GM23338 (cell line): Measurements from ENCODE around the gene VAV3. TPM values are rescaled to one million over a fixed set of nuclear protein-coding genes. Genes with fewer than 3 reads are reported as not detected.

Experiments
- ATAC-seq: fragments of 200-7000 bp; cut with Tn5 transposase; 3 replicates; pipeline ENCODE4 v1.9.1; 2020
- DNase-seq: peaks from one replicate; pipeline ENCODE4 v3.0.0-alpha.2; 2015; ENCODE audit warnings: low spot score
- H2AFZ ChIP-seq: fragments of 200-600 bp; sonication (generic); 2 replicates; pipeline ENCODE4 v1.8.0; 2016; ENCODE audit warnings: antibody characterized with exemption, mild to moderate bottlenecking, moderate library complexity
- H3F3A ChIP-seq: fragments of 200-600 bp; sonication (generic); replicated peaks from 2 replicates; pipeline ENCODE4 v1.8.0; 2017; ENCODE audit warnings: antibody characterized with exemption, mixed run types, low read depth
- H3K27ac ChIP-seq: fragments of 200-600 bp; sonication (generic); 2 replicates; pipeline ENCODE4 v1.6.1; 2016; ENCODE audit warnings: low read depth
- H3K27me3 ChIP-seq: fragments of 200-600 bp; sonication (generic); 2 replicates; pipeline ENCODE4 v1.8.0; 2016; ENCODE audit warnings: mild to moderate bottlenecking, mixed run types, moderate library complexity; ENCODE audit not compliant: insufficient read depth
- H3K36me3 ChIP-seq: fragments of 200-600 bp; sonication (generic); 2 replicates; pipeline ENCODE4 v1.8.0; 2016; ENCODE audit warnings: mild to moderate bottlenecking; ENCODE audit not compliant: insufficient read depth
- H3K4me1 ChIP-seq: fragments of 200-600 bp; sonication (generic); 2 replicates; pipeline ENCODE4 v1.8.0; 2016; ENCODE audit warnings: mild to moderate bottlenecking, moderate library complexity; ENCODE audit not compliant: insufficient read depth
- H3K4me2 ChIP-seq: fragments of 200-600 bp; sonication (generic); 2 replicates; pipeline ENCODE4 v1.7.1; 2017; ENCODE audit warnings: mixed run types
- H3K4me3 ChIP-seq: fragments of 200-600 bp; sonication (generic); 2 replicates; pipeline ENCODE4 v1.6.1; 2016; ENCODE audit warnings: mixed run types
- H3K79me2 ChIP-seq: fragments of 200-600 bp; sonication (generic); replicated peaks from 2 replicates; pipeline ENCODE4 v1.8.0; 2017; ENCODE audit warnings: mild to moderate bottlenecking; ENCODE audit not compliant: insufficient read depth
- H3K9me2 ChIP-seq: fragments of 200-600 bp; sonication (generic); 2 replicates; pipeline ENCODE4 v1.8.0; 2017; ENCODE audit not compliant: insufficient read depth
- H4K20me1 ChIP-seq: fragments of 200-600 bp; sonication (generic); replicated peaks from 2 replicates; pipeline ENCODE4 v1.8.0; 2017; ENCODE audit warnings: mild to moderate bottlenecking; ENCODE audit not compliant: insufficient read depth
- H3K27ac Mint-ChIP-seq: 2 replicates; pipeline ENCODE4 v1.8.0; 2020; ENCODE audit warnings: inconsistent platforms, mild to moderate bottlenecking, moderate library complexity, mixed read lengths
- H3K27me3 Mint-ChIP-seq: 3 replicates; pipeline ENCODE4 v1.8.0; 2022; ENCODE audit warnings: low read depth, mild to moderate bottlenecking, moderate library complexity, mixed read lengths, inconsistent platforms; ENCODE audit not compliant: insufficient read depth, poor library complexity
- H3K36me3 Mint-ChIP-seq: 3 replicates; pipeline ENCODE4 v1.8.0; 2021; ENCODE audit warnings: low read depth, mild to moderate bottlenecking, inconsistent platforms, moderate library complexity, mixed read lengths
- H3K4me1 Mint-ChIP-seq: 3 replicates; pipeline ENCODE4 v1.8.0; 2020; ENCODE audit warnings: mild to moderate bottlenecking, inconsistent platforms, mixed read lengths
- H3K4me3 Mint-ChIP-seq: 3 replicates; pipeline ENCODE4 v1.8.0; 2021; ENCODE audit warnings: moderate library complexity, mild to moderate bottlenecking, inconsistent platforms, mixed read lengths
- H3K9me3 Mint-ChIP-seq: 3 replicates; pipeline ENCODE4 v1.8.0; 2020; ENCODE audit warnings: moderate library complexity, mild to moderate bottlenecking, inconsistent platforms, mixed read lengths
- CTCF ChIP-seq, 2 experiments: fragments of 200-600 bp in 1 of 2; sonication (generic) in 1 of 2; conservative IDR thresholded peaks; 2 replicates each; pipeline versions ENCODE4 v1.5.1 to v1.6.1; 2016 to 2017; ENCODE audit warnings: antibody characterized with exemption in 2 of 2, low read depth in 2 of 2, mild to moderate bottlenecking in 2 of 2, moderate library complexity in 1 of 2
- ETS1 ChIP-seq: IDR thresholded peaks from 2 replicates; pipeline ENCODE4 v1.6.1; 2016; ENCODE audit warnings: antibody characterized with exemption
- EZH2 ChIP-seq: fragments of 200-600 bp; sonication (generic); IDR thresholded peaks from one replicate; pipeline ENCODE4 v1.8.0; 2017; ENCODE audit warnings: antibody characterized with exemption, mild to moderate bottlenecking, low read depth; ENCODE audit not compliant: unreplicated experiment
- EZH2phosphoT487 ChIP-seq: fragments of 200-600 bp; sonication (generic); IDR thresholded peaks from one replicate; pipeline ENCODE4 v1.8.1; 2018; ENCODE audit warnings: antibody characterized with exemption; ENCODE audit not compliant: unreplicated experiment
- JUNB ChIP-seq: IDR thresholded peaks from one replicate; pipeline ENCODE4 v1.6.1; 2016; ENCODE audit warnings: antibody characterized with exemption; ENCODE audit not compliant: unreplicated experiment
- NANOG ChIP-seq: IDR thresholded peaks from 2 replicates; pipeline ENCODE4 v1.6.1; 2016; ENCODE audit warnings: antibody characterized with exemption, borderline replicate concordance
- POLR2AphosphoS5 ChIP-seq: IDR thresholded peaks from 2 replicates; pipeline ENCODE4 v1.6.1; 2016; ENCODE audit warnings: antibody characterized with exemption, low read depth
- ZNF331 ChIP-seq: fragments of 250-450 bp; sonication (Bioruptor Pico); IDR thresholded peaks from 2 replicates; pipeline ENCODE4 v1.5.0; 2020; ENCODE audit warnings: low read depth, mild to moderate bottlenecking, moderate library complexity
- ZNF462 ChIP-seq: fragments of 250-450 bp; sonication (Bioruptor Pico); IDR thresholded peaks from 2 replicates; pipeline ENCODE4 v1.5.0; 2020; ENCODE audit warnings: mild to moderate bottlenecking, moderate library complexity
- polyA plus RNA-seq: library from polyadenylated mRNA; unstranded; fragments of >200 nt; fragmentation: Nextera tagmentation; extraction: Ambion mirVana; gene quantifications from 2 replicates; pipeline ENCODE4 v1.2.1, GENCODE V29; 2016
- total RNA-seq: library from RNA; depleted of rRNA; stranded (reverse); fragments of >200 nt; shearing (Covaris generic); gene quantifications from 2 replicates; pipeline ENCODE4 v1.2.3, GENCODE V29; 2014
- TF ChIP-seq, protein P1 (sequence below): IDR thresholded peaks from one replicate; pipeline ENCODE4 v1.6.1; 2018; ENCODE audit warnings: antibody characterized with exemption; ENCODE audit not compliant: unreplicated experiment

Gene VAV3
- total and polyA plus RNA-seq, 2 experiments from 2014 or later: 3.0 to 11.3 TPM

- Histone ChIP-seq H4K20me1 (no peaks in the 10 kb centered on the region), H3K27me3 (no peaks in the 10 kb centered on the region), H3K4me3 (no peak overlapping the region), H3K79me2 (peaks cover 5% of the 10 kb centered on the region; the same call in 1 of the 2 replicates), H3K9me2 (no peaks in the 10 kb centered on the region), H3K4me2 (no peak overlapping the region), H3K36me3 (no peaks in the 10 kb centered on the region), H2AFZ (no peak overlapping the region), H3F3A (no peaks in the 10 kb centered on the region), H3K27ac (no peak overlapping the region), H3K4me1 (no peaks in the 10 kb centered on the region)
- Mint-ChIP-seq H3K9me3 (peaks cover 9% of the 10 kb centered on the region; the same call in 2 of the 3 replicates), H3K27ac (no peak overlapping the region), H3K4me1 (peaks cover 22% of the 10 kb centered on the region), H3K27me3 (no peaks in the 10 kb centered on the region), H3K4me3 (no peak overlapping the region), H3K36me3 (peaks cover 10% of the 10 kb centered on the region; the same call in 2 of the 3 replicates)
- ATAC-seq (no peak), DNase-seq (no peak)
- TF ChIP-seq JUNB (no peak), POLR2AphosphoS5 (no peak), ZNF331 (no peak), EZH2phosphoT487 (no peak), NANOG (no peak), EZH2 (no peak), ETS1 (no peak), ZNF462 (CRISPR knock-in tag) (no peak), CTCF (conservative IDR thresholded peaks at IDR 0.05; ENCODE audit: low read depth in 2 of 2) (no peak)
- TF ChIP-seq, protein P1, sequence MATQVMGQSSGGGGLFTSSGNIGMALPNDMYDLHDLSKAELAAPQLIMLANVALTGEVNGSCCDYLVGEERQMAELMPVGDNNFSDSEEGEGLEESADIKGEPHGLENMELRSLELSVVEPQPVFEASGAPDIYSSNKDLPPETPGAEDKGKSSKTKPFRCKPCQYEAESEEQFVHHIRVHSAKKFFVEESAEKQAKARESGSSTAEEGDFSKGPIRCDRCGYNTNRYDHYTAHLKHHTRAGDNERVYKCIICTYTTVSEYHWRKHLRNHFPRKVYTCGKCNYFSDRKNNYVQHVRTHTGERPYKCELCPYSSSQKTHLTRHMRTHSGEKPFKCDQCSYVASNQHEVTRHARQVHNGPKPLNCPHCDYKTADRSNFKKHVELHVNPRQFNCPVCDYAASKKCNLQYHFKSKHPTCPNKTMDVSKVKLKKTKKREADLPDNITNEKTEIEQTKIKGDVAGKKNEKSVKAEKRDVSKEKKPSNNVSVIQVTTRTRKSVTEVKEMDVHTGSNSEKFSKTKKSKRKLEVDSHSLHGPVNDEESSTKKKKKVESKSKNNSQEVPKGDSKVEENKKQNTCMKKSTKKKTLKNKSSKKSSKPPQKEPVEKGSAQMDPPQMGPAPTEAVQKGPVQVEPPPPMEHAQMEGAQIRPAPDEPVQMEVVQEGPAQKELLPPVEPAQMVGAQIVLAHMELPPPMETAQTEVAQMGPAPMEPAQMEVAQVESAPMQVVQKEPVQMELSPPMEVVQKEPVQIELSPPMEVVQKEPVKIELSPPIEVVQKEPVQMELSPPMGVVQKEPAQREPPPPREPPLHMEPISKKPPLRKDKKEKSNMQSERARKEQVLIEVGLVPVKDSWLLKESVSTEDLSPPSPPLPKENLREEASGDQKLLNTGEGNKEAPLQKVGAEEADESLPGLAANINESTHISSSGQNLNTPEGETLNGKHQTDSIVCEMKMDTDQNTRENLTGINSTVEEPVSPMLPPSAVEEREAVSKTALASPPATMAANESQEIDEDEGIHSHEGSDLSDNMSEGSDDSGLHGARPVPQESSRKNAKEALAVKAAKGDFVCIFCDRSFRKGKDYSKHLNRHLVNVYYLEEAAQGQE: no peak
These were observed 68.6 kb downstream of the VAV3 start for GRCh38 chr1:107896401-107896800.
